ENCODE measurements around the gene L1TD1. TPM values are rescaled to one million over a fixed set of nuclear protein-coding genes. Genes with fewer than 3 reads are reported as not detected.
"Not testable (repeated sequence)": the region's sequence is repeated elsewhere in the genome, so short reads cannot be mapped to it uniquely, and the experiment has no call there.

Gene L1TD1
- total RNA-seq, 6 experiments from 2014 or later: not detected

DNA sequence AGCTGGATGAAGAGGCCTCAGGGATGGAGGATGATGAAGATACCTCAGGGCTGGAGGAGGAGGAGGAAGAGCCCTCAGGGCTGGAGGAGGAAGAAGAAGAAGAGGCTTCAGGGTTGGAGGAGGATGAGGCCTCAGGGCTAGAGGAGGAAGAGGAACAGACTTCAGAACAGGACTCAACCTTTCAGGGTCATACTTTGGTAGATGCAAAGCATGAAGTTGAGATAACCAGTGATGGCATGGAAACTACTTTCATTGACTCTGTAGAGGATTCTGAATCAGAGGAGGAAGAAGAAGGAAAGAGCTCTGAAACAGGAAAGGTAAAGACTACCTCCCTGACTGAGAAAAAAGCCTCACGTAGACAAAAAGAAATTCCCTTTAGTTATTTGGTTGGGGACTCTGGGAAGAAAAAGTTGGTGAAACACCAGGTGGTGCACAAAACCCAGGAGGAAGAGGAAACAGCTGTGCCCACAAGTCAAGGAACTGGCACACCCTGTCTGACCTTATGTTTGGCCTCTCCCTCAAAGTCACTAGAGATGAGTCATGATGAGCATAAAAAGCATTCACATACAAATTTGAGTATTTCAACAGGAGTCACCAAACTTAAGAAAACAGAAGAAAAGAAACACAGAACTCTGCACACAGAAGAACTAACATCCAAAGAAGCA is 15.4 kb downstream of the L1TD1 start:
- Mint-ChIP-seq H3K4me1 (ENCODE audit: low read depth) (peaks cover 9% of the 10 kb centered on the region; the same call in 1 of the 2 replicates), H3K4me3 (no peak overlapping the region), H3K27me3 (ENCODE audit: insufficient read depth) (peaks cover 2% of the 10 kb centered on the region; the same call in 1 of the 2 replicates), H3K27ac (no peak overlapping the region), H3K9me3 (peaks cover 48% of the 10 kb centered on the region), H3K36me3 (ENCODE audit: low read depth) (peaks cover 6% of the 10 kb centered on the region)
- DNase-seq: no peak
- TF ChIP-seq, protein P1, sequence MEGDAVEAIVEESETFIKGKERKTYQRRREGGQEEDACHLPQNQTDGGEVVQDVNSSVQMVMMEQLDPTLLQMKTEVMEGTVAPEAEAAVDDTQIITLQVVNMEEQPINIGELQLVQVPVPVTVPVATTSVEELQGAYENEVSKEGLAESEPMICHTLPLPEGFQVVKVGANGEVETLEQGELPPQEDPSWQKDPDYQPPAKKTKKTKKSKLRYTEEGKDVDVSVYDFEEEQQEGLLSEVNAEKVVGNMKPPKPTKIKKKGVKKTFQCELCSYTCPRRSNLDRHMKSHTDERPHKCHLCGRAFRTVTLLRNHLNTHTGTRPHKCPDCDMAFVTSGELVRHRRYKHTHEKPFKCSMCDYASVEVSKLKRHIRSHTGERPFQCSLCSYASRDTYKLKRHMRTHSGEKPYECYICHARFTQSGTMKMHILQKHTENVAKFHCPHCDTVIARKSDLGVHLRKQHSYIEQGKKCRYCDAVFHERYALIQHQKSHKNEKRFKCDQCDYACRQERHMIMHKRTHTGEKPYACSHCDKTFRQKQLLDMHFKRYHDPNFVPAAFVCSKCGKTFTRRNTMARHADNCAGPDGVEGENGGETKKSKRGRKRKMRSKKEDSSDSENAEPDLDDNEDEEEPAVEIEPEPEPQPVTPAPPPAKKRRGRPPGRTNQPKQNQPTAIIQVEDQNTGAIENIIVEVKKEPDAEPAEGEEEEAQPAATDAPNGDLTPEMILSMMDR (IDR thresholded peaks at IDR 0.05): no peak

DNA sequence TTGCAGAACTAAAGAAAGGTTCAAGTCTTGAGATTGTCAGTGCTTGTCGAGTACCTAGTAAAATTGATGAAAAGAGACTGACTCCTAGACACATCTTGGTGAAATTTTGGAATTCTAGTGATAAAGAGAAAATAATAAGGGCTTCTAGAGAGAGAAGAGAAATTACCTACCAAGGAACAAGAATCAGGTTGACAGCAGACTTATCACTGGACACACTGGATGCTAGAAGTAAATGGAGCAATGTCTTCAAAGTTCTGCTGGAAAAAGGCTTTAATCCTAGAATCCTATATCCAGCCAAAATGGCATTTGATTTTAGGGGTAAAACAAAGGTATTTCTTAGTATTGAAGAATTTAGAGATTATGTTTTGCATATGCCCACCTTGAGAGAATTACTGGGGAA is 16.3 kb downstream of the L1TD1 start:
- DNase-seq: no peak
- H3K27me3 Mint-ChIP-seq (ENCODE audit: insufficient read depth): peaks cover 2% of the 10 kb centered on the region; the same call in 1 of the 2 replicates
- H3K4me1 Mint-ChIP-seq (ENCODE audit: low read depth): peaks cover 9% of the 10 kb centered on the region; the same call in 1 of the 2 replicates
- peaks cover 6% of the 10 kb centered on the region for H3K36me3 Mint-ChIP-seq (ENCODE audit: low read depth)
- no peak overlapping the region for H3K4me3 Mint-ChIP-seq
- H3K27ac Mint-ChIP-seq: no peak overlapping the region
- peaks cover 52% of the 10 kb centered on the region for H3K9me3 Mint-ChIP-seq
- TF ChIP-seq, protein P1 (IDR thresholded peaks at IDR 0.05): no peak

DNA sequence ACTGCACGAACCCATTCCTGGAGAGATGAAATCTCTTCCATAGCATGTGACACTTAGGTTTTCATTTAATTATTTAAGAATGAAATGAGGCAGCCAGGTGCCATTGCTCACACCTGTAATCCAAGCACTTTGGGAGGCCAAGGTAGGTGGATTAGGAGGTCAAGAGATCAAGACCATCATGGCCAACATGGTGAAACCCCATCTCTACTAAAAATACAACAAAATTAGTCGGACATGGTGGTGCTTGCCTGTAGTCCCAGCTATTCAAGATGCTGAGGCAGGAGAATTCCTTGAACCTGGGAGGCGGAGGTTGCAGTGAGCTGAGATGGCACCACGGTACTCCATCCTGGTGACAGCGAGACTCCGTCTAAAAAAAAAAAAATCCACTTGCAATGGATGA is 17.8 kb downstream of the L1TD1 start:
- peaks cover 2% of the 10 kb centered on the region; the same call in 1 of the 2 replicates for H3K27me3 Mint-ChIP-seq (ENCODE audit: insufficient read depth)
- no peak overlapping the region for H3K4me3 Mint-ChIP-seq
- H3K36me3 Mint-ChIP-seq (ENCODE audit: low read depth): peaks cover 6% of the 10 kb centered on the region
- H3K27ac Mint-ChIP-seq: no peak overlapping the region
- TF ChIP-seq, protein P1 (IDR thresholded peaks at IDR 0.05): no peak
- DNase-seq: no peak
- H3K4me1 Mint-ChIP-seq (ENCODE audit: low read depth): peaks cover 9% of the 10 kb centered on the region; the same call in 1 of the 2 replicates
- peaks cover 41% of the 10 kb centered on the region for H3K9me3 Mint-ChIP-seq

DNA sequence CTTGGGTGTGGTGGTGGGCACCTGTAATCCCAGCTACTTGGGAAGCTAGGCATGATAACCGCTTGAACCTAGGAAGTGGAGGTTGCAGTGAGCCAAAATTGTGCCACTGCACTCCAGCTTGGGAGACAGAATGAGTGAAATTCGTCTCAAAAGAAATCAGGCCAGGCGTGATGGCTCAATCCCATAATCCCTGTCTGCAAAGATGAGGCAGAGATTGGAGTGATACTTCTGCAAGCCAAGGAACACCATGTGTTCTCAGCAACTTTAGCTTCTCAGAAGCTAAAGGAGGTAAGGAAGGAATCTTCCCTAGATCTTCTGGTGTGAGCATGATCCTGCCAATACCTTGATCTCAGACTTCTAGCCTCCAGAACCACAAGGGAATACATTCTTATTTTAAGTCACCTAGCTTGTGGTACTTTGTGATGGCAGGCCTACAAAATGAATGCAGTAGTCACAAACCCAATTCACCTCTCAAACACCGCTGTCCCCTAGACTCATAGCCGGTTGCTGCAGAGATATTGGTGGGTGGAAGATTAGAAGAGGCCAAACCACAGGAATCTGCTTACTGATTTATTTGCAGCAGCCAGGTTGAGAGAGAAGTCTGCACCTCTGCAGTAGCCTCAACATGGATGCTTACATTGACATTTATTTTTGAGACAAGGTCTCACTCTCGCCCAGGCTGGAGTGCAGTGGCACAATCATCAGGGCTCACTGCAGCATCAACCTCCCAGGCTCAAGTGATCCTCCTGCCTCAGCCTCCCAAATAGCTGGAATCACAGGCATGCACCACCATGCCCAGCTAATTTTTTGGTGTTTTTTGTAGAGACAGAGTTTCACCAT is 18.6 kb downstream of the L1TD1 start:
- no peak for DNase-seq
- H3K27me3 Mint-ChIP-seq (ENCODE audit: insufficient read depth): no peaks in the 10 kb centered on the region
- TF ChIP-seq, protein P1 (IDR thresholded peaks at IDR 0.05): no peak
- H3K4me3 Mint-ChIP-seq: no peak overlapping the region
- peaks cover 9% of the 10 kb centered on the region; the same call in 1 of the 2 replicates for H3K4me1 Mint-ChIP-seq (ENCODE audit: low read depth)
- H3K27ac Mint-ChIP-seq: no peak overlapping the region
- H3K36me3 Mint-ChIP-seq (ENCODE audit: low read depth): peaks cover 6% of the 10 kb centered on the region
- peaks cover 47% of the 10 kb centered on the region for H3K9me3 Mint-ChIP-seq

DNA sequence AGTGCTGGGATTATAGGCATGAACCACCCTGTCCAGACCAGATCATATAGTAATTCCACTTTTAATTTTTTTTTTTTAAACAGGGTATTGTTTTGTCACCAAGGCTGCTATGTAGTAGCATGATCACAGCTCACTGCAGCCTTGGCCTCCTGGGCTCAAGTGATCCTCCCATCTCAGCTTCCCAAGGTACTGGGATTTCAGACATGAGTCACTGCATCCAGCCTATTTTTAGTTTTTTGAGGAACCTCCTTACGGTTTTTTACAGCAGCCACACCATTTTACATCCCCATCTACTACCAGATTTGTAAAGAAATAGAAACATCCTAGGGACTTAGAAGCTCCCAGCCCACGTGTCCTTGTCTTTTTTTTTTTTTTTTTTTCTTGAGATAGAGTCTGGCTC is 24.0 kb downstream of the L1TD1 start:
- H3K27me3 Mint-ChIP-seq (ENCODE audit: insufficient read depth): no peaks in the 10 kb centered on the region
- H3K4me1 Mint-ChIP-seq (ENCODE audit: low read depth): no peaks in the 10 kb centered on the region
- TF ChIP-seq, protein P1 (IDR thresholded peaks at IDR 0.05): no peak
- no peaks in the 10 kb centered on the region for H3K36me3 Mint-ChIP-seq (ENCODE audit: low read depth)
- peaks cover 22% of the 10 kb centered on the region; the same call in 1 of the 2 replicates for H3K9me3 Mint-ChIP-seq
- DNase-seq: no peak
- no peak overlapping the region for H3K27ac Mint-ChIP-seq
- H3K4me3 Mint-ChIP-seq: no peak overlapping the region

DNA sequence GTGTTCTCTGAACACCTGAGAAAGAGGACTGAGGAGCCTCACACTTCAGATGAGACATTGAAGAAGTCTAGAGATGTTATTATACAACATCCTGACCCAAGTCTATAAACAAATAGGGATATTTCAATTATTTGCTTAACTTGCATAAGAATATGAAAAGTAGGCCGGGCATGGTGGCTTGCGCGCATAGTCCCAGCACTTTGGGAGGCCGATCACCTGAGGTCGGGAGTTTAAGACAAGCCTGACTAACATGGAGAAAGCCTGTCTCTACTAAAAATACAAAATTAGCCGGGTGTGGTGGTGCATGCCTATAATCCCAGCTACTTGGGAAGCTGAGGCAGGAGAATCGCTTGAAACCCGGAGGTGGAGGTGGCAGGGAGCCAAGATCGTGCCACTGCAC is 25.8 kb downstream of the L1TD1 start:
- peaks cover 14% of the 10 kb centered on the region; the same call in 1 of the 2 replicates for H3K9me3 Mint-ChIP-seq
- not testable (repeated sequence) for DNase-seq; H3K27me3 Mint-ChIP-seq (ENCODE audit: insufficient read depth); H3K27ac Mint-ChIP-seq; H3K4me3 Mint-ChIP-seq; H3K36me3 Mint-ChIP-seq (ENCODE audit: low read depth); H3K4me1 Mint-ChIP-seq (ENCODE audit: low read depth)
